ENCODE measurements around the gene STAMBPL1.
"Not testable (repeated sequence)": the region's sequence is repeated elsewhere in the genome, so short reads cannot be mapped to it uniquely, and the experiment has no call there.

The STAMBPL1 gene

GRCh38 chr10:88858491-88858890 lies 21.6 kb upstream of the STAMBPL1 start:
- DNase-seq, result no peak

GRCh38 chr10:88861036-88861435 lies 19.0 kb upstream of the STAMBPL1 start:
- DNase-seq, result no peak

- DNase-seq, result no peak
Measured at GRCh38 chr10:88865281-88865876, 14.7 kb upstream of the STAMBPL1 start.

GRCh38 chr10:88866454-88866853 lies 13.6 kb upstream of the STAMBPL1 start:
- no peak for DNase-seq

GRCh38 chr10:88870089-88870488 lies 10.0 kb upstream of the STAMBPL1 start:
- no peak for DNase-seq

GRCh38 chr10:88873757-88874156 lies 6.3 kb upstream of the STAMBPL1 start:
- DNase-seq, result no peak

- no peak for DNase-seq
Measured at GRCh38 chr10:88874281-88874680, 5.8 kb upstream of the STAMBPL1 start.

- no peak for DNase-seq
Measured at GRCh38 chr10:88875081-88875480, 5.0 kb upstream of the STAMBPL1 start.

- DNase-seq, result no peak
Measured at GRCh38 chr10:88877298-88877697, 2.7 kb upstream of the STAMBPL1 start.

- peak; percentile 9 for DNase-seq
Measured at GRCh38 chr10:88880282-88881076, 434 bp downstream of the STAMBPL1 start.

- no peak for DNase-seq
Measured at GRCh38 chr10:88881320-88881719, 1.3 kb downstream of the STAMBPL1 start.

- DNase-seq, result no peak
Measured at GRCh38 chr10:88881922-88882645, 2.0 kb downstream of the STAMBPL1 start.

- not testable (repeated sequence) for DNase-seq
Measured at GRCh38 chr10:88882646-88883447, 2.8 kb downstream of the STAMBPL1 start.

- DNase-seq, result no peak
Measured at GRCh38 chr10:88883448-88883809, 3.4 kb downstream of the STAMBPL1 start.

- no peak for DNase-seq
Measured at GRCh38 chr10:88886557-88886956, 6.5 kb downstream of the STAMBPL1 start.

GRCh38 chr10:88888810-88889445 lies 8.9 kb downstream of the STAMBPL1 start:
- DNase-seq, result no peak

- no peak for DNase-seq
Measured at GRCh38 chr10:88889559-88890337, 9.7 kb downstream of the STAMBPL1 start.

GRCh38 chr10:88890681-88891381 lies 10.8 kb downstream of the STAMBPL1 start:
- DNase-seq, result no peak

GRCh38 chr10:88892222-88892967 lies 12.3 kb downstream of the STAMBPL1 start:
- no peak for DNase-seq

GRCh38 chr10:88893611-88894010 lies 13.6 kb downstream of the STAMBPL1 start:
- no peak for DNase-seq
